ENCODE measurements around the gene FABP3.

Gene FABP3

GRCh38 chr1:31373056-31373896 is at the start of gene FABP3:
Gene FABP3, minus strand, starts transcription at chr1:31373076. Its CDS starts 62 bp downstream, at chr1:31373014.
- CTCF ChIA-PET = interaction anchor here (0.8 to 2.0 kb wide), 7 partner anchors 11 to 342 kb away, joined by 4 to 16 read pairs (median 5); no protein-coding TSS in a partner anchor
- Histone ChIP-seq H3K4me3 (ENCODE audit: low read depth, low read length) (peak within 1 kb of the TSS; percentile 25), H3K27ac (ENCODE audit: extremely low read depth, low read depth, low read length) (peak within 1 kb of the TSS; percentile 38; the same call in 1 of the 2 replicates), H3K36me3 (ENCODE audit: control insufficient read depth in 2 of 2, insufficient read depth in 1 of 2, low read length in 2 of 2) (no peaks in the 10 kb centered on the region), H3K4me1 (ENCODE audit: control insufficient read depth, insufficient read depth, low read length) (no peaks in the 10 kb centered on the region), H3K9me3 (ENCODE audit: control insufficient read depth, insufficient read depth, low read depth, low read length) (no peaks in the 10 kb centered on the region)
- POLR2A ChIA-PET = interaction anchor here (0.6 to 3.8 kb wide), 6 partner anchors 11 to 188 kb away, joined by 3 to 39 read pairs (median 4); partner anchors contain the start of genes SNRNP40 and ZCCHC17
- TF ChIP-seq ZNF391 (tag by site-specific recombination; IDR thresholded peaks at IDR 0.05; ENCODE audit: borderline replicate concordance, low read depth) = no peak
- TF ChIP-seq ZNF830 (tag by site-specific recombination; IDR thresholded peaks at IDR 0.05; ENCODE audit: low read depth) = no peak
- no peak for TF ChIP-seq ZSCAN30 (tag by site-specific recombination; IDR thresholded peaks at IDR 0.05)
- TF ChIP-seq ZNF585B (tag by site-specific recombination; IDR thresholded peaks at IDR 0.05) = no peak
- no peak; the same call in 1 of the 2 replicates for TF ChIP-seq ZNF629 (tag by site-specific recombination; IDR thresholded peaks at IDR 0.05)
- no peak for TF ChIP-seq ZNF416 (tag by site-specific recombination; IDR thresholded peaks at IDR 0.05)
- no peak for TF ChIP-seq ZNF560 (tag by site-specific recombination; IDR thresholded peaks at IDR 0.05; ENCODE audit: borderline replicate concordance)
- TF ChIP-seq ZNF692 (tag by site-specific recombination; IDR thresholded peaks at IDR 0.05) = 0 out of 2 replicates have a peak, but pooled peaks have one; percentile 26
- TF ChIP-seq ZBTB7A (tag by site-specific recombination; IDR thresholded peaks at IDR 0.05; ENCODE audit: low read depth) = no peak
- TF ChIP-seq ZNF548 (tag by site-specific recombination; IDR thresholded peaks at IDR 0.05) = no peak
- TF ChIP-seq ZNF394 (tag by site-specific recombination; IDR thresholded peaks at IDR 0.05; ENCODE audit: borderline replicate concordance) = no peak
- TF ChIP-seq ZNF623 (tag by site-specific recombination; IDR thresholded peaks at IDR 0.05) = no peak
- no peak for TF ChIP-seq ZNF707 (tag by site-specific recombination; IDR thresholded peaks at IDR 0.05)
- TF ChIP-seq ZBTB26 (tag by site-specific recombination; optimal IDR thresholded peaks at IDR 0.05) = peak; percentile 7
- no peak for TF ChIP-seq ZNF398 (tag by site-specific recombination; IDR thresholded peaks at IDR 0.05)
- no peak for TF ChIP-seq ZNF639 (tag by site-specific recombination; IDR thresholded peaks at IDR 0.05)
- 0 out of 2 replicates have a peak, but pooled peaks have one; percentile 24 for TF ChIP-seq SP3 (tag by site-specific recombination; IDR thresholded peaks at IDR 0.05)
- TF ChIP-seq ZNF311 (tag by site-specific recombination; IDR thresholded peaks at IDR 0.05; ENCODE audit: borderline replicate concordance) = no peak
- peak; percentile 45 for TF ChIP-seq KLF17 (tag by site-specific recombination; IDR thresholded peaks at IDR 0.05)
- peak; percentile 61; the same call in 1 of the 2 replicates for TF ChIP-seq ZFP69B (tag by site-specific recombination; IDR thresholded peaks at IDR 0.05)
- TF ChIP-seq ZNF580 (tag by site-specific recombination; IDR thresholded peaks at IDR 0.05) = no peak
- TF ChIP-seq ZFP37 (tag by site-specific recombination; IDR thresholded peaks at IDR 0.05) = no peak
- peak; percentile 39; the same call in 1 of the 2 replicates for TF ChIP-seq SP2 (tag by site-specific recombination; IDR thresholded peaks at IDR 0.05)
- TF ChIP-seq HIC1 (tag by site-specific recombination; IDR thresholded peaks at IDR 0.05) = 0 out of 2 replicates have a peak, but pooled peaks have one; percentile 15
- TF ChIP-seq MYNN (tag by site-specific recombination; IDR thresholded peaks at IDR 0.05; ENCODE audit: borderline replicate concordance) = no peak
- peak; percentile 47; the same call in 1 of the 2 replicates for TF ChIP-seq KLF9 (tag by site-specific recombination; IDR thresholded peaks at IDR 0.05; ENCODE audit: low read depth)

All from HEK293 (cell line).